Measurements from ENCODE around the gene SH2D3C.

Gene SH2D3C

GRCh38 chr9:127805620-127806019 is 27.2 kb upstream of the SH2D3C start:
- no peak for FAIRE-seq

- no peak for FAIRE-seq
Observed at GRCh38 chr9:127803507-127804352, 25.3 kb upstream of the SH2D3C start.

- no peak for FAIRE-seq
Observed at GRCh38 chr9:127802576-127803443, 24.3 kb upstream of the SH2D3C start, which contains the start of gene FPGS. FPGS (plus strand) TSS chr9:127802882; CDS start chr9:127802925, 43 bp downstream.

- no peak for FAIRE-seq
Observed at GRCh38 chr9:127801955-127802575, 23.6 kb upstream of the SH2D3C start.

- no peak for FAIRE-seq
Observed at GRCh38 chr9:127796852-127797370, 18.4 kb upstream of the SH2D3C start.

GRCh38 chr9:127796225-127796813 is 17.9 kb upstream of the SH2D3C start:
- no peak for FAIRE-seq

GRCh38 chr9:127794001-127794791 is 15.7 kb upstream of the SH2D3C start:
- FAIRE-seq = no peak

- no peak for FAIRE-seq
Observed at GRCh38 chr9:127793093-127793708, 14.7 kb upstream of the SH2D3C start.

- FAIRE-seq = no peak
Observed at GRCh38 chr9:127792417-127793031, 14.1 kb upstream of the SH2D3C start.

- no peak for FAIRE-seq
Observed at GRCh38 chr9:127791085-127791484, 12.6 kb upstream of the SH2D3C start.

GRCh38 chr9:127790094-127790855 is 11.8 kb upstream of the SH2D3C start:
- FAIRE-seq = no peak

- FAIRE-seq = no peak
Observed at GRCh38 chr9:127789179-127789578, 10.7 kb upstream of the SH2D3C start.

GRCh38 chr9:127788337-127789011 is 10.0 kb upstream of the SH2D3C start:
- FAIRE-seq = no peak

GRCh38 chr9:127786773-127787104 is 8.3 kb upstream of the SH2D3C start:
- no peak for FAIRE-seq

GRCh38 chr9:127785933-127786772 is 7.7 kb upstream of the SH2D3C start, which contains the start of gene CDK9:
CDK9 (plus strand) TSS chr9:127786034; CDS start chr9:127786149, 115 bp downstream.
- no peak for FAIRE-seq

GRCh38 chr9:127785023-127785932 is 6.8 kb upstream of the SH2D3C start:
- FAIRE-seq = no peak

Measured in A204.1 (cell line).